ENCODE results near the gene CPE.

CPE gene

GRCh38 chr4:165388756-165389155 lies 9.9 kb downstream of the CPE start:
- TF ChIP-seq ARNTL (CRISPR knock-in tag; IDR thresholded peaks at IDR 0.05; ENCODE audit: borderline replicate concordance, low read depth) (no peak), CSDC2 (CRISPR knock-in tag; IDR thresholded peaks at IDR 0.05) (no peak), ZFP30 (CRISPR knock-in tag; IDR thresholded peaks at IDR 0.05) (no peak), TSHZ2 (CRISPR knock-in tag; IDR thresholded peaks at IDR 0.05) (no peak), ZNF8 (CRISPR knock-in tag; IDR thresholded peaks at IDR 0.05) (no peak), ZNF70 (CRISPR knock-in tag; IDR thresholded peaks at IDR 0.05) (no peak), OSR1 (CRISPR knock-in tag; IDR thresholded peaks at IDR 0.05) (no peak), ZFP3 (CRISPR knock-in tag; IDR thresholded peaks at IDR 0.05) (no peak), PPARA (CRISPR knock-in tag; IDR thresholded peaks at IDR 0.05; ENCODE audit: borderline replicate concordance) (no peak), BACH2 (CRISPR knock-in tag; IDR thresholded peaks at IDR 0.05; ENCODE audit: borderline replicate concordance) (no peak), ZNF565 (CRISPR knock-in tag; conservative IDR thresholded peaks at IDR 0.05; ENCODE audit: low read depth) (no peak), POU6F1 (CRISPR knock-in tag; IDR thresholded peaks at IDR 0.05; ENCODE audit: borderline replicate concordance, low read depth) (no peak), CREB5 (CRISPR knock-in tag; IDR thresholded peaks at IDR 0.05; ENCODE audit: low read depth) (no peak), GLIS3 (CRISPR knock-in tag; IDR thresholded peaks at IDR 0.05) (no peak), ZC3H10 (CRISPR knock-in tag; IDR thresholded peaks at IDR 0.05) (no peak)
- no peak for ATAC-seq

- no peak for ATAC-seq
- no peak for TF ChIP-seq TCF4 (CRISPR knock-in tag; IDR thresholded peaks at IDR 0.05; ENCODE audit: borderline replicate concordance)
- no peak for TF ChIP-seq PPARA (CRISPR knock-in tag; IDR thresholded peaks at IDR 0.05; ENCODE audit: borderline replicate concordance)
- no peak for TF ChIP-seq ARNTL (CRISPR knock-in tag; IDR thresholded peaks at IDR 0.05; ENCODE audit: borderline replicate concordance, low read depth)
Measured at GRCh38 chr4:165393051-165393450, 14.2 kb downstream of the CPE start.

- ATAC-seq = no peak
- no peak for TF ChIP-seq POU6F1 (CRISPR knock-in tag; IDR thresholded peaks at IDR 0.05; ENCODE audit: borderline replicate concordance, low read depth)
- TF ChIP-seq OSR1 (CRISPR knock-in tag; IDR thresholded peaks at IDR 0.05) = no peak
- TF ChIP-seq ZC3H10 (CRISPR knock-in tag; IDR thresholded peaks at IDR 0.05) = no peak
- TF ChIP-seq ARNTL (CRISPR knock-in tag; IDR thresholded peaks at IDR 0.05; ENCODE audit: borderline replicate concordance, low read depth) = no peak
- no peak for TF ChIP-seq SNAI2 (CRISPR knock-in tag; IDR thresholded peaks at IDR 0.05)
- no peak for TF ChIP-seq PATZ1 (CRISPR knock-in tag; IDR thresholded peaks at IDR 0.05; ENCODE audit: borderline replicate concordance)
Measured at GRCh38 chr4:165393704-165394103, 14.9 kb downstream of the CPE start.

GRCh38 chr4:165394275-165394674 lies 15.5 kb downstream of the CPE start:
- TF ChIP-seq RARB (CRISPR knock-in tag; IDR thresholded peaks at IDR 0.05) (no peak), GLIS3 (CRISPR knock-in tag; IDR thresholded peaks at IDR 0.05) (no peak), PPARA (CRISPR knock-in tag; IDR thresholded peaks at IDR 0.05; ENCODE audit: borderline replicate concordance) (no peak), BACH2 (CRISPR knock-in tag; IDR thresholded peaks at IDR 0.05; ENCODE audit: borderline replicate concordance) (no peak), ZFP3 (CRISPR knock-in tag; IDR thresholded peaks at IDR 0.05) (no peak), TCF4 (CRISPR knock-in tag; IDR thresholded peaks at IDR 0.05; ENCODE audit: borderline replicate concordance) (no peak), ZNF70 (CRISPR knock-in tag; IDR thresholded peaks at IDR 0.05) (no peak)
- ATAC-seq = no peak

All from SK-N-SH treated with all-trans-retinoic acid at 6 μM for 48 hours (cell line).